Embryonic facial prominence (tissue), 1 donor: ENCODE data around the gene NSUN5.
"Not testable (repeated sequence)": the region's sequence is repeated elsewhere in the genome, so short reads cannot be mapped to it uniquely, and the experiment has no call there.

ENCODE experiments used
- DNase-seq: peaks from one replicate; pipeline ENCODE4 v3.0.0-alpha.2; 2016; ENCODE audit errors: extremely low spot score

NSUN5 gene

GRCh38 chr7:73327449-73327848, 18.8 kb upstream of the NSUN5 start:
- DNase-seq, result not testable (repeated sequence)

- not testable (repeated sequence) for DNase-seq
These were observed 16.8 kb upstream of the NSUN5 start for GRCh38 chr7:73325424-73325823.

- DNase-seq, result not testable (repeated sequence)
These were observed 15.6 kb upstream of the NSUN5 start for GRCh38 chr7:73324081-73324845.

GRCh38 chr7:73323434-73324080, 14.9 kb upstream of the NSUN5 start:
- not testable (repeated sequence) for DNase-seq

- DNase-seq, result not testable (repeated sequence)
These were observed 11.4 kb upstream of the NSUN5 start for GRCh38 chr7:73320009-73320408.

GRCh38 chr7:73319541-73319940, 10.9 kb upstream of the NSUN5 start:
- not testable (repeated sequence) for DNase-seq

GRCh38 chr7:73318656-73319204, 10.1 kb upstream of the NSUN5 start:
- DNase-seq, result not testable (repeated sequence)

- DNase-seq, result no peak
These were observed 7.9 kb upstream of the NSUN5 start for GRCh38 chr7:73316521-73316920.

- DNase-seq, result no peak
These were observed 5.6 kb upstream of the NSUN5 start for GRCh38 chr7:73314271-73314670.

- no peak for DNase-seq
These were observed 4.9 kb upstream of the NSUN5 start for GRCh38 chr7:73313521-73313906.

GRCh38 chr7:73312831-73313520, 4.3 kb upstream of the NSUN5 start:
- no peak for DNase-seq

GRCh38 chr7:73311421-73311820, 2.8 kb upstream of the NSUN5 start:
- not testable (repeated sequence) for DNase-seq

GRCh38 chr7:73308074-73308664, 457 bp downstream of the NSUN5 start:
- DNase-seq, result no peak

GRCh38 chr7:73307436-73307835, 1.2 kb downstream of the NSUN5 start:
- DNase-seq, result no peak

- DNase-seq, result not testable (repeated sequence)
These were observed 3.8 kb downstream of the NSUN5 start for GRCh38 chr7:73304612-73305387.

GRCh38 chr7:73304071-73304470, 4.6 kb downstream of the NSUN5 start:
- no peak for DNase-seq

GRCh38 chr7:73303546-73303945, 5.1 kb downstream of the NSUN5 start:
- DNase-seq, result no peak

- not testable (repeated sequence) for DNase-seq
These were observed 5.8 kb downstream of the NSUN5 start for GRCh38 chr7:73302846-73303245.

GRCh38 chr7:73301108-73301507, 7.5 kb downstream of the NSUN5 start:
- DNase-seq, result not testable (repeated sequence)

- not testable (repeated sequence) for DNase-seq
These were observed 8.8 kb downstream of the NSUN5 start for GRCh38 chr7:73299812-73300211.

- not testable (repeated sequence) for DNase-seq
These were observed 10.9 kb downstream of the NSUN5 start for GRCh38 chr7:73297706-73298105.
